Smooth muscle cell (in vitro differentiated cells): ENCODE results near the gene LMAN2L. TPM values are rescaled to one million over a fixed set of nuclear protein-coding genes. Genes with fewer than 3 reads are reported as not detected.

ENCODE experiments used
- DNase-seq: peaks from one replicate; lab custom pipeline; 2025; ENCODE audit not compliant: unreplicated experiment; lab: John Stamatoyannopoulos, UW
- H2AFZ ChIP-seq: fragments of 200-600 bp; sonication (generic); 2 replicates; pipeline ENCODE4 v1.6.0; 2016; ENCODE audit warnings: antibody characterized with exemption, low read depth, mild to moderate bottlenecking
- H3F3A ChIP-seq: fragments of 200-600 bp; sonication (generic); 2 replicates; pipeline ENCODE4 v1.6.0; 2017; ENCODE audit warnings: antibody characterized with exemption, low read depth
- H3K27ac ChIP-seq: fragments of 200-600 bp; sonication (generic); 2 replicates; pipeline ENCODE4 v1.5.1; 2016; ENCODE audit warnings: low read depth, mild to moderate bottlenecking
- H3K27me3 ChIP-seq: fragments of 200-600 bp; sonication (generic); 2 replicates; pipeline ENCODE4 v1.6.1; 2016; ENCODE audit warnings: low read depth, mild to moderate bottlenecking
- H3K36me3 ChIP-seq: fragments of 200-600 bp; sonication (generic); 2 replicates; pipeline ENCODE4 v1.5.1; 2016; ENCODE audit warnings: low read depth
- H3K4me1 ChIP-seq: fragments of 200-600 bp; sonication (generic); 2 replicates; pipeline ENCODE4 v1.5.1; 2016; ENCODE audit warnings: low read depth
- H3K4me2 ChIP-seq: fragments of 200-600 bp; sonication (generic); 2 replicates; pipeline ENCODE4 v1.6.0; 2016; ENCODE audit warnings: mild to moderate bottlenecking
- H3K4me3 ChIP-seq: fragments of 200-600 bp; sonication (generic); 2 replicates; pipeline ENCODE4 v1.5.1; 2016; ENCODE audit warnings: mild to moderate bottlenecking
- H3K79me2 ChIP-seq: fragments of 200-600 bp; sonication (generic); 2 replicates; pipeline ENCODE4 v1.6.0; 2016; ENCODE audit warnings: low read depth, mild to moderate bottlenecking
- H3K9ac ChIP-seq: fragments of 200-600 bp; sonication (generic); 2 replicates; pipeline ENCODE4 v1.6.0; 2016; ENCODE audit warnings: low read depth
- H3K9me3 ChIP-seq: fragments of 200-600 bp; sonication (generic); replicated peaks from 2 replicates; pipeline ENCODE4 v1.5.1; 2016; ENCODE audit warnings: low read depth
- H4K20me1 ChIP-seq: fragments of 200-600 bp; sonication (generic); 2 replicates; pipeline ENCODE4 v1.6.0; 2016; ENCODE audit warnings: low read depth
- CTCF ChIP-seq: fragments of 200-600 bp; sonication (generic); IDR thresholded peaks from 2 replicates; pipeline ENCODE4 v1.5.1; 2017; ENCODE audit warnings: borderline replicate concordance, mild to moderate bottlenecking, antibody characterized with exemption; ENCODE audit not compliant: insufficient read depth, poor library complexity, severe bottlenecking
- WGBS: methylation state at CpG from one replicate; pipeline ENCODE4 v1.1.7; 2016; ENCODE audit warnings: low lambda C conversion rate; 5-methylcytosine and 5-hydroxymethylcytosine counted together
- polyA plus RNA-seq: library from polyadenylated mRNA; unstranded; fragments of >200 nt; fragmentation: Nextera tagmentation; extraction: Ambion mirVana; gene quantifications from 2 replicates; pipeline ENCODE4 v1.2.1, GENCODE V29; 2016
- total RNA-seq: library from RNA; depleted of rRNA; stranded (reverse); fragments of >200 nt; gene quantifications from 2 replicates; pipeline ENCODE4 v1.2.3, GENCODE V29; 2014

LMAN2L gene
- total and polyA plus RNA-seq, 2 experiments from 2014 or later: 26.2 to 32.9 TPM

GRCh38 chr2:96729748-96730147, 10.1 kb downstream of the LMAN2L start:
- Histone ChIP-seq H3K36me3 (no peaks in the 10 kb centered on the region), H3K4me3 (no peak overlapping the region), H3K9me3 (no peaks in the 10 kb centered on the region), H3K79me2 (no peaks in the 10 kb centered on the region), H2AFZ (no peak overlapping the region), H3K4me2 (no peak overlapping the region), H4K20me1 (peaks cover 4% of the 10 kb centered on the region), H3K4me1 (no peaks in the 10 kb centered on the region), H3K27ac (peak overlapping the region; percentile 10), H3K9ac (no peak overlapping the region), H3F3A (no peaks in the 10 kb centered on the region), H3K27me3 (no peaks in the 10 kb centered on the region)
- no peak for TF ChIP-seq CTCF
- DNase-seq: no peak
- over 99% methylated on average over 7 of the region's 7 CpGs for WGBS

GRCh38 chr2:96727431-96727830, 12.4 kb downstream of the LMAN2L start:
- no peaks in the 10 kb centered on the region for H3K36me3 ChIP-seq
- no peaks in the 10 kb centered on the region for H3K27me3 ChIP-seq
- no peaks in the 10 kb centered on the region for H3K4me1 ChIP-seq
- H3K79me2 ChIP-seq: no peaks in the 10 kb centered on the region
- H3K9me3 ChIP-seq: no peaks in the 10 kb centered on the region
- H3K27ac ChIP-seq: no peak overlapping the region
- no peak overlapping the region for H3K4me2 ChIP-seq
- TF ChIP-seq CTCF: no peak
- DNase-seq: no peak
- H3F3A ChIP-seq: no peaks in the 10 kb centered on the region
- no peak overlapping the region for H2AFZ ChIP-seq
- no peak overlapping the region for H3K9ac ChIP-seq
- 97% methylated on average over 5 of the region's 5 CpGs for WGBS
- H4K20me1 ChIP-seq: no peaks in the 10 kb centered on the region
- no peak overlapping the region for H3K4me3 ChIP-seq

- H4K20me1 ChIP-seq: no peaks in the 10 kb centered on the region
- H3K4me1 ChIP-seq: no peaks in the 10 kb centered on the region
- H3K27me3 ChIP-seq: no peaks in the 10 kb centered on the region
- no peak overlapping the region for H3K4me3 ChIP-seq
- no peaks in the 10 kb centered on the region for H3F3A ChIP-seq
- H3K4me2 ChIP-seq: no peak overlapping the region
- no peaks in the 10 kb centered on the region for H3K9me3 ChIP-seq
- H2AFZ ChIP-seq: no peak overlapping the region
- H3K9ac ChIP-seq: no peak overlapping the region
- DNase-seq: no peak
- H3K36me3 ChIP-seq: no peaks in the 10 kb centered on the region
- 94% methylated on average over 4 of the region's 4 CpGs for WGBS
- no peak for TF ChIP-seq CTCF
- H3K27ac ChIP-seq: no peak overlapping the region
- H3K79me2 ChIP-seq: no peaks in the 10 kb centered on the region
Observed at GRCh38 chr2:96726131-96726530, 13.7 kb downstream of the LMAN2L start.

GRCh38 chr2:96716388-96716787, 23.5 kb downstream of the LMAN2L start:
- H3K79me2 ChIP-seq: no peaks in the 10 kb centered on the region
- H3K4me3 ChIP-seq: no peak overlapping the region
- H2AFZ ChIP-seq: no peak overlapping the region
- TF ChIP-seq CTCF: no peak
- DNase-seq: no peak
- no peak overlapping the region for H3K27ac ChIP-seq
- H3K9me3 ChIP-seq: no peaks in the 10 kb centered on the region
- no peaks in the 10 kb centered on the region for H3F3A ChIP-seq
- H4K20me1 ChIP-seq: no peaks in the 10 kb centered on the region
- no peak overlapping the region for H3K4me2 ChIP-seq
- no peaks in the 10 kb centered on the region for H3K27me3 ChIP-seq
- H3K36me3 ChIP-seq: peaks cover 6% of the 10 kb centered on the region
- no peak overlapping the region for H3K9ac ChIP-seq
- H3K4me1 ChIP-seq: no peaks in the 10 kb centered on the region
